Activated naive CD8-positive, alpha-beta T cell treated with anti-CD3 and anti-CD28 coated beads, Interleukin-2, amount 50 U/mL, for 16 hours (primary cell): Measurements from ENCODE around the gene DAPP1.

ENCODE experiments used
- DNase-seq: peaks from one replicate; pipeline ENCODE4 v3.0.0-alpha.2; 2020; ENCODE audit warnings: low read depth, low spot score

The DAPP1 gene

GRCh38 chr4:99915449-99915848 lies 98.8 kb downstream of the DAPP1 start:
- no peak for DNase-seq

GRCh38 chr4:99917575-99917974 lies 100.9 kb downstream of the DAPP1 start:
- DNase-seq = no peak

GRCh38 chr4:99918656-99919055 lies 102.0 kb downstream of the DAPP1 start:
- no peak for DNase-seq
